Stimulated activated effector memory CD8-positive, alpha-beta T cell treated with anti-CD3 and anti-CD28 coated beads, Interleukin-12 subunit alpha, Interleukin-12 subunit beta, amount 100 ng/mL, for 72 hours (primary cell): ENCODE data around the gene KRT15.

Experiments used
- ATAC-seq: fragments of 150-1000 bp; cut with Tn5 transposase; 2 replicates; pipeline ENCODE4 v1.10.0; 2021
- DNase-seq, 2 donors: peaks; one replicate each; pipeline ENCODE4 v3.0.0; 2021 to 2022; ENCODE audit warnings: low spot score in 2 of 2
- H3K27ac Mint-ChIP-seq: one replicate; pipeline ENCODE4 v1.8.0; 2022; ENCODE audit warnings: mild to moderate bottlenecking, mixed read lengths
- H3K36me3 Mint-ChIP-seq: one replicate; pipeline ENCODE4 v1.8.0; 2022; ENCODE audit warnings: mild to moderate bottlenecking, mixed read lengths
- H3K4me1 Mint-ChIP-seq: one replicate; pipeline ENCODE4 v1.8.0; 2022; ENCODE audit warnings: mixed read lengths
- H3K4me3 Mint-ChIP-seq: one replicate; pipeline ENCODE4 v1.8.0; 2022; ENCODE audit warnings: mild to moderate bottlenecking, mixed read lengths
- H3K9me3 Mint-ChIP-seq: one replicate; pipeline ENCODE4 v1.8.0; 2022; ENCODE audit warnings: mixed read lengths

The KRT15 gene

GRCh38 chr17:41467561-41467960 is 51.1 kb downstream of the KRT15 start:
- no peak for ATAC-seq
- Mint-ChIP-seq H3K27ac (no peak overlapping the region), H3K36me3 (no peaks in the 10 kb centered on the region), H3K9me3 (no peaks in the 10 kb centered on the region), H3K4me1 (no peaks in the 10 kb centered on the region), H3K4me3 (no peak overlapping the region)
- no peak for DNase-seq

- H3K36me3 Mint-ChIP-seq, result no peaks in the 10 kb centered on the region
These were observed 51.7 kb downstream of the KRT15 start, which contains the start of gene KRT32 for GRCh38 chr17:41466988-41467387. Gene KRT32, minus strand, starts transcription at chr17:41467386. Its CDS starts 61 bp downstream, at chr17:41467325.

GRCh38 chr17:41464682-41465081 is 54.0 kb downstream of the KRT15 start:
- Mint-ChIP-seq H3K9me3 (no peaks in the 10 kb centered on the region), H3K27ac (no peak overlapping the region), H3K4me1 (no peaks in the 10 kb centered on the region), H3K36me3 (no peaks in the 10 kb centered on the region), H3K4me3 (no peak overlapping the region)
- DNase-seq, result no peak
- ATAC-seq, result no peak

More at GRCh38 chr17:41466988-41467387, 51.7 kb downstream of the KRT15 start, which contains the start of gene KRT32:
- Mint-ChIP-seq H3K27ac (no peak within 1 kb of the TSS), H3K4me3 (no peak within 1 kb of the TSS), H3K9me3 (no peaks in the 10 kb centered on the region), H3K4me1 (no peaks in the 10 kb centered on the region)
- no peak for DNase-seq
- no peak for ATAC-seq

- H3K9me3 Mint-ChIP-seq, result no peaks in the 10 kb centered on the region
- ATAC-seq, result no peak
- H3K4me3 Mint-ChIP-seq, result no peak overlapping the region
- no peak for DNase-seq
- no peaks in the 10 kb centered on the region for H3K36me3 Mint-ChIP-seq
- no peak overlapping the region for H3K27ac Mint-ChIP-seq
- H3K4me1 Mint-ChIP-seq, result no peaks in the 10 kb centered on the region
These were observed 54.5 kb downstream of the KRT15 start for GRCh38 chr17:41464173-41464572.

- ATAC-seq (no peak), DNase-seq (no peak)
- H3K4me3 Mint-ChIP-seq, result no peak overlapping the region
- no peaks in the 10 kb centered on the region for H3K36me3 Mint-ChIP-seq
- no peak overlapping the region for H3K27ac Mint-ChIP-seq
- no peaks in the 10 kb centered on the region for H3K4me1 Mint-ChIP-seq
- H3K9me3 Mint-ChIP-seq, result no peaks in the 10 kb centered on the region
These were observed 54.9 kb downstream of the KRT15 start for GRCh38 chr17:41463746-41464145.
